ENCODE results near the gene DVL1.

The DVL1 gene

GRCh38 chr1:1347026-1347595 lies 2.1 kb downstream of the DVL1 start:
- Histone ChIP-seq H3K4me2 (ENCODE audit: low read length) (no peak overlapping the region), H3K18ac (ENCODE audit: low read length) (no peak overlapping the region), H3K27ac (ENCODE audit: low read depth, low read length) (no peak overlapping the region), H2AK5ac (ENCODE audit: low read length) (no peak overlapping the region), H3K27me3 (ENCODE audit: insufficient read depth, low read length, poor library complexity) (no peaks in the 10 kb centered on the region), H3K79me1 (ENCODE audit: low read length) (peaks cover 13% of the 10 kb centered on the region), H4K5ac (ENCODE audit: low read length) (no peak overlapping the region), H3K4ac (ENCODE audit: low read depth, low read length) (no peak overlapping the region), H3K4me3 (ENCODE audit: low read length) (no peak overlapping the region), H2BK120ac (ENCODE audit: low read depth, low read length) (no peak overlapping the region), H3K4me1 (ENCODE audit: control insufficient read depth, low read depth, low read length) (peaks cover 2% of the 10 kb centered on the region), H3K9ac (ENCODE audit: low read length) (peak overlapping the region; percentile 26), H3K79me2 (ENCODE audit: control insufficient read depth, insufficient read depth, low read length) (peaks cover 16% of the 10 kb centered on the region), H3K56ac (ENCODE audit: low read length) (no peak overlapping the region), H2BK5ac (ENCODE audit: low read length) (no peak overlapping the region), H3K36me3 (ENCODE audit: control insufficient read depth, insufficient read depth, low read length) (no peaks in the 10 kb centered on the region), H2BK15ac (replicated peaks; ENCODE audit: low read depth) (no peak overlapping the region), H3K23ac (ENCODE audit: low read length) (no peak overlapping the region), H4K8ac (ENCODE audit: low read depth, low read length) (no peak overlapping the region)
- no peak for DNase-seq
- WGBS (ENCODE audit: extremely low coverage, insufficient coverage, low lambda C conversion rate), result no CpG with 5 or more reads among the region's 10 CpGs

- Histone ChIP-seq H4K8ac (ENCODE audit: low read depth, low read length) (no peak overlapping the region), H3K4me3 (ENCODE audit: low read length) (no peak overlapping the region), H3K4me1 (ENCODE audit: control insufficient read depth, low read depth, low read length) (peaks cover 2% of the 10 kb centered on the region), H3K36me3 (ENCODE audit: control insufficient read depth, insufficient read depth, low read length) (peaks cover under 1% of the 10 kb centered on the region), H3K23ac (ENCODE audit: low read length) (no peak overlapping the region), H4K5ac (ENCODE audit: low read length) (no peak overlapping the region), H3K4ac (ENCODE audit: low read depth, low read length) (no peak overlapping the region), H3K79me2 (ENCODE audit: control insufficient read depth, insufficient read depth, low read length) (peaks cover 16% of the 10 kb centered on the region), H3K27ac (ENCODE audit: low read depth, low read length) (no peak overlapping the region), H3K18ac (ENCODE audit: low read length) (no peak overlapping the region), H3K9ac (ENCODE audit: low read length) (no peak overlapping the region), H2BK120ac (ENCODE audit: low read depth, low read length) (no peak overlapping the region), H3K56ac (ENCODE audit: low read length) (no peak overlapping the region), H3K79me1 (ENCODE audit: low read length) (peaks cover 13% of the 10 kb centered on the region), H2BK5ac (ENCODE audit: low read length) (no peak overlapping the region), H3K27me3 (ENCODE audit: insufficient read depth, low read length, poor library complexity) (no peaks in the 10 kb centered on the region), H2BK15ac (replicated peaks; ENCODE audit: low read depth) (no peak overlapping the region), H3K4me2 (ENCODE audit: low read length) (no peak overlapping the region), H2AK5ac (ENCODE audit: low read length) (no peak overlapping the region)
- DNase-seq, result no peak
- no CpG with 5 or more reads among the region's 10 CpGs for WGBS (ENCODE audit: extremely low coverage, insufficient coverage, low lambda C conversion rate)
Measured at GRCh38 chr1:1346501-1346890, 2.7 kb downstream of the DVL1 start.

GRCh38 chr1:1345860-1346500 lies 3.2 kb downstream of the DVL1 start:
- no peak overlapping the region for H2AK5ac ChIP-seq (ENCODE audit: low read length)
- H3K4ac ChIP-seq (ENCODE audit: low read depth, low read length), result no peak overlapping the region

GRCh38 chr1:1345384-1345783 lies 3.8 kb downstream of the DVL1 start:
- no peak overlapping the region for H3K4ac ChIP-seq (ENCODE audit: low read depth, low read length)
- H4K5ac ChIP-seq (ENCODE audit: low read length), result no peak overlapping the region
- no peak overlapping the region for H2AK5ac ChIP-seq (ENCODE audit: low read length)
- DNase-seq, result no peak
- H3K36me3 ChIP-seq (ENCODE audit: control insufficient read depth, insufficient read depth, low read length), result peaks cover 7% of the 10 kb centered on the region
- peaks cover 2% of the 10 kb centered on the region for H3K4me1 ChIP-seq (ENCODE audit: control insufficient read depth, low read depth, low read length)
- WGBS (ENCODE audit: extremely low coverage, insufficient coverage, low lambda C conversion rate), result no CpG with 5 or more reads among the region's 16 CpGs
- H2BK5ac ChIP-seq (ENCODE audit: low read length), result no peak overlapping the region
- H3K4me2 ChIP-seq (ENCODE audit: low read length), result no peak overlapping the region
- no peaks in the 10 kb centered on the region for H3K27me3 ChIP-seq (ENCODE audit: insufficient read depth, low read length, poor library complexity)
- no peak overlapping the region for H2BK120ac ChIP-seq (ENCODE audit: low read depth, low read length)
- no peak overlapping the region for H2BK15ac ChIP-seq (replicated peaks; ENCODE audit: low read depth)
- peaks cover 13% of the 10 kb centered on the region for H3K79me1 ChIP-seq (ENCODE audit: low read length)
- H3K4me3 ChIP-seq (ENCODE audit: low read length), result no peak overlapping the region
- no peak overlapping the region for H3K9ac ChIP-seq (ENCODE audit: low read length)
- no peak overlapping the region for H3K23ac ChIP-seq (ENCODE audit: low read length)
- H3K27ac ChIP-seq (ENCODE audit: low read depth, low read length), result no peak overlapping the region
- peaks cover 16% of the 10 kb centered on the region for H3K79me2 ChIP-seq (ENCODE audit: control insufficient read depth, insufficient read depth, low read length)
- H3K18ac ChIP-seq (ENCODE audit: low read length), result no peak overlapping the region
- H4K8ac ChIP-seq (ENCODE audit: low read depth, low read length), result no peak overlapping the region
- no peak overlapping the region for H3K56ac ChIP-seq (ENCODE audit: low read length)

More at GRCh38 chr1:1345860-1346500, 3.2 kb downstream of the DVL1 start:
- Histone ChIP-seq H3K36me3 (ENCODE audit: control insufficient read depth, insufficient read depth, low read length) (peaks cover 4% of the 10 kb centered on the region), H3K23ac (ENCODE audit: low read length) (no peak overlapping the region), H4K5ac (ENCODE audit: low read length) (no peak overlapping the region), H3K4me3 (ENCODE audit: low read length) (no peak overlapping the region), H2BK15ac (replicated peaks; ENCODE audit: low read depth) (no peak overlapping the region), H2BK5ac (ENCODE audit: low read length) (no peak overlapping the region), H3K79me2 (ENCODE audit: control insufficient read depth, insufficient read depth, low read length) (peaks cover 16% of the 10 kb centered on the region), H3K4me1 (ENCODE audit: control insufficient read depth, low read depth, low read length) (peaks cover 2% of the 10 kb centered on the region), H3K56ac (ENCODE audit: low read length) (no peak overlapping the region), H4K8ac (ENCODE audit: low read depth, low read length) (no peak overlapping the region), H3K9ac (ENCODE audit: low read length) (no peak overlapping the region), H3K18ac (ENCODE audit: low read length) (no peak overlapping the region), H3K27ac (ENCODE audit: low read depth, low read length) (no peak overlapping the region), H3K27me3 (ENCODE audit: insufficient read depth, low read length, poor library complexity) (no peaks in the 10 kb centered on the region), H2BK120ac (ENCODE audit: low read depth, low read length) (no peak overlapping the region), H3K79me1 (ENCODE audit: low read length) (peaks cover 13% of the 10 kb centered on the region), H3K4me2 (ENCODE audit: low read length) (no peak overlapping the region)
- DNase-seq, result no peak
- WGBS (ENCODE audit: extremely low coverage, insufficient coverage, low lambda C conversion rate), result no CpG with 5 or more reads among the region's 12 CpGs

GRCh38 chr1:1344655-1345361 lies 4.4 kb downstream of the DVL1 start:
- H3K79me1 ChIP-seq (ENCODE audit: low read length), result peaks cover 13% of the 10 kb centered on the region
- H3K79me2 ChIP-seq (ENCODE audit: control insufficient read depth, insufficient read depth, low read length), result peaks cover 16% of the 10 kb centered on the region
- no peak overlapping the region for H3K18ac ChIP-seq (ENCODE audit: low read length)
- no peak overlapping the region for H3K27ac ChIP-seq (ENCODE audit: low read depth, low read length)
- no peaks in the 10 kb centered on the region for H3K27me3 ChIP-seq (ENCODE audit: insufficient read depth, low read length, poor library complexity)
- no peak overlapping the region for H3K4ac ChIP-seq (ENCODE audit: low read depth, low read length)
- H3K36me3 ChIP-seq (ENCODE audit: control insufficient read depth, insufficient read depth, low read length), result peaks cover 7% of the 10 kb centered on the region
- H4K5ac ChIP-seq (ENCODE audit: low read length), result no peak overlapping the region
- peaks cover 2% of the 10 kb centered on the region for H3K4me1 ChIP-seq (ENCODE audit: control insufficient read depth, low read depth, low read length)
- no peak overlapping the region for H3K4me2 ChIP-seq (ENCODE audit: low read length)
- H2BK15ac ChIP-seq (replicated peaks; ENCODE audit: low read depth), result no peak overlapping the region
- H2AK5ac ChIP-seq (ENCODE audit: low read length), result no peak overlapping the region
- H3K9ac ChIP-seq (ENCODE audit: low read length), result no peak overlapping the region
- no peak overlapping the region for H3K23ac ChIP-seq (ENCODE audit: low read length)
- H3K4me3 ChIP-seq (ENCODE audit: low read length), result no peak overlapping the region
- no CpG with 5 or more reads among the region's 15 CpGs for WGBS (ENCODE audit: extremely low coverage, insufficient coverage, low lambda C conversion rate)
- H4K8ac ChIP-seq (ENCODE audit: low read depth, low read length), result no peak overlapping the region
- no peak overlapping the region for H2BK120ac ChIP-seq (ENCODE audit: low read depth, low read length)
- H2BK5ac ChIP-seq (ENCODE audit: low read length), result no peak overlapping the region
- no peak overlapping the region for H3K56ac ChIP-seq (ENCODE audit: low read length)
- DNase-seq, result no peak
